PC-3 (cell line): ENCODE measurements around the gene CACNA1I.

ENCODE experiments used
- EZH2 ChIP-seq: fragments of 300-600 bp; sonication (generic); IDR thresholded peaks from one replicate; pipeline ENCODE4 v1.6.1; 2017; ENCODE audit warnings: antibody characterized with exemption, mild to moderate bottlenecking, low read length; ENCODE audit not compliant: unreplicated experiment
- EZH2phosphoT487 ChIP-seq: fragments of 300-600 bp; sonication (generic); IDR thresholded peaks from 2 replicates; pipeline ENCODE4 v1.6.1; 2018; ENCODE audit warnings: mild to moderate bottlenecking, antibody characterized with exemption, low read length, borderline replicate concordance
- TF ChIP-seq, protein P1 (sequence below): fragments of 300-600 bp; sonication (generic); conservative IDR thresholded peaks from 2 replicates; pipeline ENCODE4 v1.5.1; 2017; ENCODE audit warnings: antibody characterized with exemption, low read depth, mild to moderate bottlenecking, low read length

DNA sequence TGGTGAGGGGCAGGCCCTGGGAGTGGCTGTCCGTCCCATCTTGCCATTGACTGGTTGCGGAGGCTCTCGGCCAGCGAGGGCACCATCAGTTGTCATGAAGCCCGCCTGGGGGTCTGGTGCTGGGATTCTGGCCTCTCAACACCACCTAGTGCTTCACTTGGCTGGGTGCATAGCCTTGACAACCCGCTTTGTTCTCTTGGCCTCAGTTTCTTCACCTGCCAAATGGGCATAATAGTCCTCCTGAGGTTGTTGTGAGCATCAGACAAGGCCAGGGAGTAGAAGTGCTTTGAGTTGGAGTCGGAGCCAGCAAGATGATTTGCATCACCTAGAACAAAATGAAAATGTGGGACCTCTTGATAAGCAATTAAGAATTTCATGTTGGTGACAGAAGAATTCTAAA is 1.5 kb upstream of the CACNA1I start:
- TF ChIP-seq, protein P1, sequence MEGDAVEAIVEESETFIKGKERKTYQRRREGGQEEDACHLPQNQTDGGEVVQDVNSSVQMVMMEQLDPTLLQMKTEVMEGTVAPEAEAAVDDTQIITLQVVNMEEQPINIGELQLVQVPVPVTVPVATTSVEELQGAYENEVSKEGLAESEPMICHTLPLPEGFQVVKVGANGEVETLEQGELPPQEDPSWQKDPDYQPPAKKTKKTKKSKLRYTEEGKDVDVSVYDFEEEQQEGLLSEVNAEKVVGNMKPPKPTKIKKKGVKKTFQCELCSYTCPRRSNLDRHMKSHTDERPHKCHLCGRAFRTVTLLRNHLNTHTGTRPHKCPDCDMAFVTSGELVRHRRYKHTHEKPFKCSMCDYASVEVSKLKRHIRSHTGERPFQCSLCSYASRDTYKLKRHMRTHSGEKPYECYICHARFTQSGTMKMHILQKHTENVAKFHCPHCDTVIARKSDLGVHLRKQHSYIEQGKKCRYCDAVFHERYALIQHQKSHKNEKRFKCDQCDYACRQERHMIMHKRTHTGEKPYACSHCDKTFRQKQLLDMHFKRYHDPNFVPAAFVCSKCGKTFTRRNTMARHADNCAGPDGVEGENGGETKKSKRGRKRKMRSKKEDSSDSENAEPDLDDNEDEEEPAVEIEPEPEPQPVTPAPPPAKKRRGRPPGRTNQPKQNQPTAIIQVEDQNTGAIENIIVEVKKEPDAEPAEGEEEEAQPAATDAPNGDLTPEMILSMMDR = no peak
- TF ChIP-seq EZH2 = no peak
- no peak for TF ChIP-seq EZH2phosphoT487
